Gastroesophageal sphincter (tissue), 4 donors: ENCODE results near the gene MED19. TPM values are rescaled to one million over a fixed set of nuclear protein-coding genes. Genes with fewer than 3 reads are reported as not detected.

Experiments used
- ATAC-seq: fragments of 150-250 bp; one replicate; pipeline ENCODE4 v1.9.1; 2016; ENCODE audit warnings: mild to moderate bottlenecking, moderate library complexity
- H3K27ac ChIP-seq, 4 donors: fragments of 200-600 bp; sonication (generic) in 3 of 4; 1 replicate in 3 of 4; 2 replicates in 1 of 4; pipeline ENCODE4 v1.5.1; 2016 to 2019
- H3K27me3 ChIP-seq: fragments of 200-600 bp; sonication (generic); one replicate; pipeline ENCODE4 v1.5.1; 2019
- H3K36me3 ChIP-seq, 2 donors: fragments of 200-600 bp; sonication (generic); one replicate each; pipeline ENCODE4 v1.5.1; 2019; ENCODE audit warnings: control low read depth in 1 of 2
- H3K4me1 ChIP-seq, 3 donors: fragments of 200-600 bp; sonication (generic); 1 replicate in 2 of 3; 2 replicates in 1 of 3; pipeline ENCODE4 v1.5.1; 2016 to 2019; ENCODE audit warnings: control low read depth in 2 of 3
- H3K4me3 ChIP-seq, 2 donors: fragments of 200-600 bp; sonication (generic); one replicate each; pipeline ENCODE4 v1.5.1; 2019; ENCODE audit warnings: mild to moderate bottlenecking in 1 of 2, moderate library complexity in 1 of 2
- H3K9me3 ChIP-seq, 3 donors: fragments of 200-600 bp; sonication (generic); one replicate each; pipeline ENCODE4 v1.5.1; 2017 to 2019; ENCODE audit warnings: control low read depth in 2 of 3
- CTCF ChIP-seq, 4 experiments: fragments of 200-600 bp in 2 of 4; fragments of 450-650 bp in 2 of 4; sonication (generic) in 1 of 4; IDR thresholded peaks; one replicate each; pipeline ENCODE4 v1.5.1; 2017 to 2019; ENCODE audit warnings: antibody characterized with exemption in 4 of 4, mild to moderate bottlenecking in 2 of 4, moderate library complexity in 2 of 4
- EP300 ChIP-seq: sonication (generic); formaldehyde crosslinking; IDR thresholded peaks from one replicate; pipeline ENCODE4 v1.6.1; 2017; ENCODE audit warnings: antibody characterized with exemption, mild to moderate bottlenecking
- POLR2A ChIP-seq, 2 donors: fragments of 450-650 bp; IDR thresholded peaks; one replicate each; pipeline ENCODE4 v1.6.1; 2017; ENCODE audit warnings: antibody characterized with exemption in 2 of 2, mild to moderate bottlenecking in 2 of 2, moderate library complexity in 1 of 2
- POLR2AphosphoS5 ChIP-seq: sonication (generic); formaldehyde crosslinking; IDR thresholded peaks from one replicate; pipeline ENCODE4 v1.6.1; 2017; ENCODE audit warnings: antibody characterized with exemption
- WGBS, 2 donors: methylation state at CpG; one replicate each; pipeline ENCODE4 v1.1.5; 2018; ENCODE audit warnings: low coverage in 1 of 2; 5-methylcytosine and 5-hydroxymethylcytosine counted together
- total RNA-seq, 4 donors: library from RNA; depleted of rRNA; stranded (reverse); fragments of >200 nt; gene quantifications; one replicate each; pipeline ENCODE4 v1.1.0, GENCODE V29; 2016

Gene MED19
- total RNA-seq, 4 donors from 2014 or later, result 10.4 to 15.5 (median 12.5) TPM

DNA sequence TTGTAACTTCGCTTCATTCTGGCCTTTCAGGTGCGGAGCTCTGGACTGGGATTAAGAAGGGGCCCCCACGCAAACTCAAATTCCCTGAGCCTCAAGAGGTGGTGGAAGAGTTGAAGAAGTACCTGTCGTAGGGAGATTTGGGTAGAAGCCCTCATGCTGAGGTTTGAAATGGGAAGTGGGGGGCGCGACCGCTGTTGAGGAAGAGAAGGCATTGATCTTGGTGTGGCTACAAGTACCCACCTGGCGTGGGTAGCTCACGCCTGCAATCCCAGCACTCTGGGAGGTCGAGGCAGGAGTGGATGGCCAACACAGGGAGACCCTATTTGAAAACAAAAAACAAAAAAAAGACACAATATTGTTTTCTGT, 30.1 kb upstream of the MED19 start:
- no peaks in the 10 kb centered on the region for H3K9me3 ChIP-seq
- WGBS, 2 donors, result 2 to 4% methylated on average over 10 of the region's 10 CpGs
- no peak for TF ChIP-seq POLR2AphosphoS5
- TF ChIP-seq CTCF (IDR thresholded peaks at IDR 0.05), result no peak
- no peak for TF ChIP-seq EP300
- TF ChIP-seq POLR2A (IDR thresholded peaks at IDR 0.05), result no peak
- ATAC-seq, result no peak
- no peaks in the 10 kb centered on the region for H3K27me3 ChIP-seq
- peak overlapping the region; percentile 87 to 94 (median 90) for H3K27ac ChIP-seq
- peaks cover 0 to 28% (median 7%) of the 10 kb centered on the region in 3 donors for H3K4me1 ChIP-seq
- H3K36me3 ChIP-seq, result peaks cover 0 to 78% of the 10 kb centered on the region in 2 donors
- peak overlapping the region; percentile 81 to 89 for H3K4me3 ChIP-seq

DNA sequence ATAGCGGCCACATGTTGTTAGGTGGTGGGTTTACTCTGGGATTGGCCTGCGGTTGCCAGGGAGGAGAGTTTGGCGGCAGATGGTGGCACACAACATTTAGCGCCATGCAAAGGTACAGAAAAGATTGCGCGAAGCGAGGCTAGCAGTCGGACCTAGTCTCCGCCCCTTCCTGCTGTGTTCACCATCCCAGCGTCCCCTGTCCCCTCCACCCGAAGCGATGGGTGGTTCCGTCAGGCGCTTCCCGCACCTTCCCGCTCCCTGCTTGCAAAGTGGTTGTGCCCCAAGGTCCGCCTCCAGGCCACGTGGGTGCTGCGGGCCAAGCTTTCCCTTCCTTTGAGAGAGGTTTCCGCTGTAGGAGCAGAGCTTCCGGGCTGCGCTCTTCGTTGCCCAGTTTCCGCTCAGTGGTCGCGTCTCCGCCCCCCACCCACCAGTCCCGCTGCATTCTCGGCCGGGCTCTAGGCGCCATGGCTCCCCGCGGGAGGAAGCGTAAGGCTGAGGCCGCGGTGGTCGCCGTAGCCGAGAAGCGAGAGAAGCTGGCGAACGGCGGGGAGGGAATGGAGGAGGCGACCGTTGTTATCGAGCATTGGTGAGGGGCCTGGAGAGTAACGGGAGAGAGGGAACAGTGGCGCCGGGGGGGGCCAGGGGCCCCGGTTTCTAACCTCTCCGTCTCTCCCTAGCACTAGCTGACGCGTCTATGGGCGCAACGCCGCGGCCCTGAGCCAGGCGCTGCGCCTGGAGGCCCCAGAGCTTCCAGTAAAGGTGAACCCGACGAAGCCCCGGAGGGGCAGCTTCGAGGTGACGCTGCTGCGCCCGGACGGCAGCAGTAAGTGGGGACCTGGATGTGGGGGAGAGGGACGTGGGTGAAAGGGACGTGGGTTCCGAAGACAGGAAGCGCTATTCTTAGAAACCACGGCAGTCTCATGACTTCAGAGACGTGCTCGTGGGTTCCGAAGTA, 29.4 kb upstream of the MED19 start, which contains the start of gene SELENOH:
Gene SELENOH, plus strand, starts transcription at position 360 of the 955 bp plus-strand sequence. Its CDS starts 105 bp downstream, at position 465.
- no peaks in the 10 kb centered on the region for H3K27me3 ChIP-seq
- H3K27ac ChIP-seq, result peak within 1 kb of the TSS; percentile 87 to 94 (median 90)
- peaks cover 0 to 28% (median 7%) of the 10 kb centered on the region in 3 donors for H3K4me1 ChIP-seq
- peak within 1 kb of the TSS; percentile 81 to 89 for H3K4me3 ChIP-seq
- 0 to 1% methylated on average over 16 to 26 of the region's 75 CpGs for WGBS, 2 donors
- H3K36me3 ChIP-seq, result peaks cover 0 to 72% of the 10 kb centered on the region in 2 donors
- TF ChIP-seq POLR2A (IDR thresholded peaks at IDR 0.05) (peak; percentile 65 to 81), POLR2AphosphoS5 (peak; percentile 94), EP300 (no peak), CTCF (IDR thresholded peaks at IDR 0.05) (peak in 2 of 4 experiments; percentile 1 to 14)
- no peaks in the 10 kb centered on the region for H3K9me3 ChIP-seq
- ATAC-seq, result peak; percentile 100

DNA sequence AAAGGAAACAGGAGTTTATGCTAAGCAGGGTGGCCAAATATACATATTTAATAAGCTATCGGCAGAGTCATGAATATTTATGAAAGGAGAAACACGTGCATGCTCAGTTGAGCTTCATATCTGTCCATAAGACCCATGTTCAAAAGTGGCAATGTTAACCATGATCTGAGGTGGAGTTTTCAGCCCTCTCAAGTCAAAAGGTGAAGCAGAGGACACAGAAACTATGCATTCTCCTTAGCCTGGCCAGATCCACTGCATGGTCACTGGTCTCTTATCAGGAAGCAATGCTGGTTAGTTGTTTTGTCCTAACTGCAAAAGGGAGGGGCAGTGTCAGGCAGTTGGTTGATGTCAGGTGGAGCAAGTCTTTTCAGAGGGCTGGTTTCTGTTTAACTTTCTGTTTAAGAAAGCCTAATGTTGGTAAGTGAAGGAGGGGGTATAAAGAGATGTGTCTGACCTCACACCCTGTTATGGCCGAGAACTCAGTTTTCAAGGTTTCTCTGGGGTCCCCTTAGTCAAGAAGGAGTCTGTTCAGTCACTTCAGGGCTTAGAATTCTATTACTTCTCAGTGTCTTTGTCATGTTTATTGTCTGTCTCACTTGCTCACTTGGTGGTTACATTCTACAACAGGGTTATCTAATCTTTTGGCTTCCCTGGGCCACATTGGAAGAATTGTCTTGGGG, 23.7 kb upstream of the MED19 start:
- Histone ChIP-seq H3K27me3 (no peaks in the 10 kb centered on the region), H3K27ac (no peak overlapping the region), H3K4me1 (peaks cover 0 to 6% (median 0%) of the 10 kb centered on the region in 3 donors), H3K4me3 (no peak overlapping the region), H3K9me3 (no peaks in the 10 kb centered on the region), H3K36me3 (peaks cover 0 to 50% of the 10 kb centered on the region in 2 donors)
- TF ChIP-seq POLR2A (IDR thresholded peaks at IDR 0.05) (no peak), CTCF (IDR thresholded peaks at IDR 0.05) (no peak), EP300 (no peak), POLR2AphosphoS5 (no peak)
- 69% methylated on average over 3 of the region's 3 CpGs; no CpG with 5 or more reads in 1 of the 2 donors for WGBS, 2 donors
- no peak for ATAC-seq

DNA sequence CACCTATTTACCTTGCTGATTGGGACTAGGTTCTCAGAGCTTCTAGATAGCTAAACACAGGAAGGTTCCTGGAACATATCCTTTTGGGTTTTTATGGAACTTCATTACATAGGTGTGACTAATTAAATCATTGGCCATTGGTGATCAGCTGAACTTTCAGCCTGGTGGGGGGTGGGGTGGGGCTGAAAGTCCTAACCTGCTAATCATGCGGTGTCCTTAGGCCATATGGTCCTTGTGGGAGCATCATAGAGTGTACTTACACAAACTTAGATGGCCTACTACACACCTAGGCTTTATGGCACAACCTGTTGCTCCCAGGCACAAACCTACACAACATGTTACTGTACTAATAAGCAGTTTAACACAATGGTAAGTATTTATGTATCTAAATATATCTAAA, 20.6 kb upstream of the MED19 start:
- Histone ChIP-seq H3K9me3 (no peaks in the 10 kb centered on the region), H3K4me3 (no peak overlapping the region), H3K27me3 (no peaks in the 10 kb centered on the region), H3K36me3 (peaks cover 0 to 31% of the 10 kb centered on the region in 2 donors), H3K4me1 (no peaks in the 10 kb centered on the region), H3K27ac (no peak overlapping the region)
- WGBS, 2 donors, result no CpG with 5 or more reads among the region's 1 CpG
- ATAC-seq, result no peak
- TF ChIP-seq POLR2A (IDR thresholded peaks at IDR 0.05), result no peak
- no peak for TF ChIP-seq CTCF (IDR thresholded peaks at IDR 0.05)
- TF ChIP-seq EP300, result no peak
- no peak for TF ChIP-seq POLR2AphosphoS5
